Measurements from ENCODE around the gene BLM. TPM values are rescaled to one million over a fixed set of nuclear protein-coding genes. Genes with fewer than 3 reads are reported as not detected.

BLM gene
- total and polyA plus RNA-seq, 2 of the 8 experiments (the other 6 are each of a cell fraction or from before 2014, with no cell fraction given): 15.2 to 46.7 TPM

DNA sequence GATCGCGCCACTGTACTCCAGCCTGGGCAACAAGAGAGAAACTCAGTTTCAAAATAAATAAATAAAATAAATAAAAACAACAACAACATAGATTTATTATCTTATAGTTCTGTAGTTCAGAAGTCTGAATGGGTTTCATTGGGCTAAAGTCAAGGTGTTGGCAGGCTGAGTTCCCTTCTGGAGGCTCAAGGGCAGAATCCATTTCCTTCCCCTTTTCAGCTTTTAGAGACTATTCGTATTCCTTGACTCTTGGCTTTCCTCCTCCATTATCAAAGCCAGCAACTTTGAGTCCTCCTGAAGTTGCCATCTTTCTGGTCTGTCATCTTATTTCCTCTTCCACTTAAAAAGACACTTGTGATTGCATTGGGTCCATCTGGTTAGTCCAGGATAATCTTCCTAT lies 12.1 kb downstream of the BLM start (continued):
- TF ChIP-seq NRF1 (IDR thresholded peaks at IDR 0.05; ENCODE audit: low read depth, low read length): no peak
- TF ChIP-seq TAF7 (optimal IDR thresholded peaks at IDR 0.05; ENCODE audit: borderline replicate concordance, low read depth, low read length): no peak
- TF ChIP-seq, protein P1, sequence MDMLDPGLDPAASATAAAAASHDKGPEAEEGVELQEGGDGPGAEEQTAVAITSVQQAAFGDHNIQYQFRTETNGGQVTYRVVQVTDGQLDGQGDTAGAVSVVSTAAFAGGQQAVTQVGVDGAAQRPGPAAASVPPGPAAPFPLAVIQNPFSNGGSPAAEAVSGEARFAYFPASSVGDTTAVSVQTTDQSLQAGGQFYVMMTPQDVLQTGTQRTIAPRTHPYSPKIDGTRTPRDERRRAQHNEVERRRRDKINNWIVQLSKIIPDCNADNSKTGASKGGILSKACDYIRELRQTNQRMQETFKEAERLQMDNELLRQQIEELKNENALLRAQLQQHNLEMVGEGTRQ (IDR thresholded peaks at IDR 0.05; ENCODE audit: low read length): no peak
- TF ChIP-seq E2F6 (IDR thresholded peaks at IDR 0.05): no peak

Data from H1 (cell line).